ENCODE measurements around the gene C10orf90. TPM values are rescaled to one million over a fixed set of nuclear protein-coding genes. Genes with fewer than 3 reads are reported as not detected.

Gene C10orf90
- total RNA-seq, 2 experiments from 2014 or later = not detected

GRCh38 chr10:126407831-126408230, 262.7 kb downstream of the C10orf90 start:
- H3K4me3 Mint-ChIP-seq = no peak overlapping the region
- no peaks in the 10 kb centered on the region for H3K36me3 Mint-ChIP-seq (ENCODE audit: low read depth)
- H3K4me1 Mint-ChIP-seq = no peaks in the 10 kb centered on the region
- ChIA-PET POLR2A (no interaction called here), CTCF (no interaction called here)
- H3K9me3 Mint-ChIP-seq = no peaks in the 10 kb centered on the region
- no peak for DNase-seq
- no peak overlapping the region for H3K27ac Mint-ChIP-seq
- H3K27me3 Mint-ChIP-seq = no peaks in the 10 kb centered on the region

GRCh38 chr10:126405239-126405775, 265.2 kb downstream of the C10orf90 start:
- H3K4me3 Mint-ChIP-seq = no peak overlapping the region
- no peaks in the 10 kb centered on the region for H3K4me1 Mint-ChIP-seq
- CTCF ChIA-PET = interaction anchor here (1.4 kb wide), 1 partner anchor 14 kb away, joined by 3 read pairs; no protein-coding TSS in a partner anchor
- POLR2A ChIA-PET = no interaction called here
- H3K27me3 Mint-ChIP-seq = no peaks in the 10 kb centered on the region
- DNase-seq = no peak
- no peaks in the 10 kb centered on the region for H3K36me3 Mint-ChIP-seq (ENCODE audit: low read depth)
- no peak overlapping the region for H3K27ac Mint-ChIP-seq
- H3K9me3 Mint-ChIP-seq = no peaks in the 10 kb centered on the region

GRCh38 chr10:126402721-126403695, 267.5 kb downstream of the C10orf90 start:
- no peak overlapping the region for H3K27ac Mint-ChIP-seq
- H3K4me3 Mint-ChIP-seq = no peak overlapping the region
- H3K27me3 Mint-ChIP-seq = no peaks in the 10 kb centered on the region
- ChIA-PET POLR2A (no interaction called here), CTCF (no interaction called here)
- no peaks in the 10 kb centered on the region for H3K4me1 Mint-ChIP-seq
- H3K36me3 Mint-ChIP-seq (ENCODE audit: low read depth) = no peaks in the 10 kb centered on the region
- no peak for DNase-seq
- H3K9me3 Mint-ChIP-seq = no peaks in the 10 kb centered on the region

GRCh38 chr10:126400641-126401040, 269.9 kb downstream of the C10orf90 start:
- CTCF ChIA-PET = no interaction called here
- POLR2A ChIA-PET = no interaction called here
- H3K9me3 Mint-ChIP-seq = no peaks in the 10 kb centered on the region
- no peaks in the 10 kb centered on the region for H3K4me1 Mint-ChIP-seq
- H3K27ac Mint-ChIP-seq = no peak overlapping the region
- no peaks in the 10 kb centered on the region for H3K27me3 Mint-ChIP-seq
- no peak overlapping the region for H3K4me3 Mint-ChIP-seq
- no peaks in the 10 kb centered on the region for H3K36me3 Mint-ChIP-seq (ENCODE audit: low read depth)
- DNase-seq = no peak

GRCh38 chr10:126398924-126399323, 271.6 kb downstream of the C10orf90 start:
- H3K27me3 Mint-ChIP-seq = no peaks in the 10 kb centered on the region
- CTCF ChIA-PET = no interaction called here
- no peaks in the 10 kb centered on the region for H3K9me3 Mint-ChIP-seq
- no peaks in the 10 kb centered on the region for H3K36me3 Mint-ChIP-seq (ENCODE audit: low read depth)
- H3K4me1 Mint-ChIP-seq = no peaks in the 10 kb centered on the region
- H3K27ac Mint-ChIP-seq = no peak overlapping the region
- no peak overlapping the region for H3K4me3 Mint-ChIP-seq
- no peak for DNase-seq
- POLR2A ChIA-PET = no interaction called here

- CTCF ChIA-PET = no interaction called here
- POLR2A ChIA-PET = no interaction called here
- Mint-ChIP-seq H3K9me3 (no peaks in the 10 kb centered on the region), H3K27me3 (no peaks in the 10 kb centered on the region), H3K4me3 (no peak overlapping the region), H3K36me3 (ENCODE audit: low read depth) (no peaks in the 10 kb centered on the region), H3K27ac (no peak overlapping the region), H3K4me1 (no peaks in the 10 kb centered on the region)
- DNase-seq = no peak
Observed at GRCh38 chr10:126398383-126398743, 272.1 kb downstream of the C10orf90 start.

GRCh38 chr10:126397640-126398382, 272.7 kb downstream of the C10orf90 start:
- Mint-ChIP-seq H3K4me3 (no peak overlapping the region), H3K27ac (no peak overlapping the region)
- POLR2A ChIA-PET = no interaction called here

GRCh38 chr10:126397156-126397555, 273.3 kb downstream of the C10orf90 start:
- Mint-ChIP-seq H3K36me3 (ENCODE audit: low read depth) (no peaks in the 10 kb centered on the region), H3K4me1 (no peaks in the 10 kb centered on the region), H3K27ac (no peak overlapping the region), H3K4me3 (no peak overlapping the region), H3K9me3 (no peaks in the 10 kb centered on the region), H3K27me3 (no peaks in the 10 kb centered on the region)
- ChIA-PET POLR2A (no interaction called here), CTCF (no interaction called here)
- no peak for DNase-seq

More at GRCh38 chr10:126397640-126398382, 272.7 kb downstream of the C10orf90 start:
- Mint-ChIP-seq H3K4me1 (no peaks in the 10 kb centered on the region), H3K36me3 (ENCODE audit: low read depth) (no peaks in the 10 kb centered on the region), H3K9me3 (no peaks in the 10 kb centered on the region), H3K27me3 (no peaks in the 10 kb centered on the region)
- DNase-seq = no peak
- CTCF ChIA-PET = no interaction called here

GRCh38 chr10:126394948-126395347, 275.5 kb downstream of the C10orf90 start:
- DNase-seq = no peak
- H3K9me3 Mint-ChIP-seq = no peaks in the 10 kb centered on the region
- CTCF ChIA-PET = no interaction called here
- H3K4me1 Mint-ChIP-seq = no peaks in the 10 kb centered on the region
- POLR2A ChIA-PET = no interaction called here
- H3K4me3 Mint-ChIP-seq = no peak overlapping the region
- no peaks in the 10 kb centered on the region for H3K36me3 Mint-ChIP-seq (ENCODE audit: low read depth)
- peaks cover 3% of the 10 kb centered on the region for H3K27me3 Mint-ChIP-seq
- H3K27ac Mint-ChIP-seq = no peak overlapping the region

- no peaks in the 10 kb centered on the region for H3K36me3 Mint-ChIP-seq (ENCODE audit: low read depth)
- POLR2A ChIA-PET = no interaction called here
- no peak for DNase-seq
Observed at GRCh38 chr10:126393076-126393475, 277.4 kb downstream of the C10orf90 start.

GRCh38 chr10:126392469-126392868, 278.0 kb downstream of the C10orf90 start:
- DNase-seq = no peak
- no peak overlapping the region for H3K4me3 Mint-ChIP-seq
- H3K27me3 Mint-ChIP-seq = peaks cover 18% of the 10 kb centered on the region
- no peak overlapping the region for H3K27ac Mint-ChIP-seq
- POLR2A ChIA-PET = no interaction called here
- H3K4me1 Mint-ChIP-seq = no peaks in the 10 kb centered on the region
- no peaks in the 10 kb centered on the region for H3K36me3 Mint-ChIP-seq (ENCODE audit: low read depth)
- H3K9me3 Mint-ChIP-seq = no peaks in the 10 kb centered on the region
- CTCF ChIA-PET = no interaction called here

More at GRCh38 chr10:126393076-126393475, 277.4 kb downstream of the C10orf90 start:
- H3K4me3 Mint-ChIP-seq = no peak overlapping the region
- H3K27ac Mint-ChIP-seq = no peak overlapping the region
- no peaks in the 10 kb centered on the region for H3K9me3 Mint-ChIP-seq
- H3K4me1 Mint-ChIP-seq = no peaks in the 10 kb centered on the region
- CTCF ChIA-PET = no interaction called here
- H3K27me3 Mint-ChIP-seq = peaks cover 16% of the 10 kb centered on the region

- no peak overlapping the region for H3K4me3 Mint-ChIP-seq
Observed at GRCh38 chr10:126392068-126392467, 278.4 kb downstream of the C10orf90 start.

GRCh38 chr10:126391192-126391885, 279.2 kb downstream of the C10orf90 start:
- DNase-seq = no peak
- no peak overlapping the region for H3K4me3 Mint-ChIP-seq
- peaks cover 29% of the 10 kb centered on the region for H3K27me3 Mint-ChIP-seq
- peaks cover 3% of the 10 kb centered on the region for H3K9me3 Mint-ChIP-seq
- H3K27ac Mint-ChIP-seq = no peak overlapping the region
- peaks cover 6% of the 10 kb centered on the region for H3K4me1 Mint-ChIP-seq
- ChIA-PET POLR2A (no interaction called here), CTCF (no interaction called here)
- peaks cover 2% of the 10 kb centered on the region for H3K36me3 Mint-ChIP-seq (ENCODE audit: low read depth)

More at GRCh38 chr10:126392068-126392467, 278.4 kb downstream of the C10orf90 start:
- no peak for DNase-seq
- Mint-ChIP-seq H3K36me3 (ENCODE audit: low read depth) (peaks cover 2% of the 10 kb centered on the region), H3K27ac (no peak overlapping the region), H3K9me3 (peaks cover under 1% of the 10 kb centered on the region), H3K27me3 (peaks cover 22% of the 10 kb centered on the region), H3K4me1 (peaks cover 3% of the 10 kb centered on the region)
- CTCF ChIA-PET = no interaction called here
- POLR2A ChIA-PET = no interaction called here
